HG03469 (cell line): ENCODE data around the gene ST8SIA6.
"Not testable (repeated sequence)": the region's sequence is repeated elsewhere in the genome, so short reads cannot be mapped to it uniquely, and the experiment has no call there.

Experiments
- ATAC-seq: cut with Tn5 transposase; IDR thresholded peaks from one replicate; pipeline ENCODE4 v1.9.1; 2021; ENCODE audit warnings: mild to moderate bottlenecking, moderate library complexity, moderate number of reproducible peaks; ENCODE audit not compliant: unreplicated experiment

ST8SIA6 gene

DNA sequence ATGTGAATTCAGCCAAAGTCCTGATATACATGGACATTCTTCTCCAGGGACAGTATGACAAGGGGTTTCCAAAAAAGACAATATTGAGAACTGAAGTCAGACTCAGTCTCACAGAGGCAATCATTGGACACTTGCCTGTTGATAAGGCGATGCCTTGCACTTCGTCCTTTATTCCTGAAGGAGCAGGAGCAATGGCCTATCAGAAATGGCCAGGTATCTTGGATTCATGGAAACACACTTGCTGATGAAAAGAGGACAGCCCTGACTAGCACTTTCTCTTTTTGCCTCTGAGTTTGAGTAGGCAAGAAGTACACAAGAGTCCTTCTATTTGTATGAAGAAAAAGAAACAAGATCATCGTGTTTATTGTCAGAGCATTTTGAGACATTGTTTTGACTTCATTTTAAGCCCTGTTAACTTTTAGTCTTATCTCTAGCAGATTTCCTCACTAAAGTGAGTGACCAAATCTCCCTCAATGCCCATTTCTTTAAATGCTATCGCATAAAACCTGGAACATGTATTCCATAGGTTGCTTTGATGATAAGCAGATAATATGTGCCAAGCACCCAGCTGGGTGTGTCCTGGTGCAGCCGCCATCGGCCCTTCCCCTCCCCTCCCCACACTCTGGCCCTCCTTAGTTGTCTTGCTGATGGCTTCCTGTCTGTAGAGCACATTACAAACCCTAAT is 26.6 kb downstream of the ST8SIA6 start:
- ATAC-seq = no peak

DNA sequence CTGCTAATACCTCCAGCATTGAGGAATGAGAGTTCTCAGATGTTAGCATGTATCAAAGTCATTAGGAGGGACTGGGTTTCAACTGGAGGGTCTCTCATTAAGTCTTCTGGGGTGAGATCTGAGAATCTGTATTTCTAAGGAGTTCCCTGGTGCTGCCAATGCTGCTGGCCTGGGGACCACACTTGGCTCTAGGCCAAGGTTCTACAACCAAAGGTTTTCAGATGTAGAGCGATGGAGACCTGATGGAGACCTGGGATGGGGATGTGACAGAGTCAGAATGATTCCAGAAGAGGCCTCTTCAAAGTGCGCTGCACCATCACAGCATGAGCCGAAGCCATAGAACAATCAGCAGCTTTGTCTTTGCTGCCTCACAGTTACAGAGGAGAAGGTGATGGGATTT is 27.2 kb downstream of the ST8SIA6 start:
- no peak for ATAC-seq

DNA sequence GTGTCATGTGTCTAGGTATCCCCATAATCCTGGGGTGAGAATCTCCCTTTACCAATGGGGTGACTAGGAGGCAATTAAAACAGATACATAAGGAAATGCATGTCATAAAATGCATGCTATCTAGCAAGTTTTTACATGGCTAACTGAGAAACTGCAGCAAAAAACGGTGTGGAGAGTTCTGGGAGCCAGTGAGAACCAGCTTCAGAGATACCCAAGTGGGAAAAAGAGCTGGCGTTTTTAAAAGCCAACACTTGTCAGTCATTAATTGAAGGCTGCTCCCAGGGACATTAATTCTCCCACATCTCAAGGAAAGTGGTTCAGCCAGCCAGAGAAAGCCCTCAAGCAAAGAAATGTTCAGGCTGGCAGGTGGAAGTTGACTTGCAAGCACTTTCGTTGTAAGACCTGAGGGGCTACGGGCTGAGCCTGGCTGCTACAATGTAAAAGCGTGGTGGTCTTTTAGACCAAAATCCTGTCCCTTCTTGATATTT is 28.1 kb downstream of the ST8SIA6 start:
- no peak for ATAC-seq

DNA sequence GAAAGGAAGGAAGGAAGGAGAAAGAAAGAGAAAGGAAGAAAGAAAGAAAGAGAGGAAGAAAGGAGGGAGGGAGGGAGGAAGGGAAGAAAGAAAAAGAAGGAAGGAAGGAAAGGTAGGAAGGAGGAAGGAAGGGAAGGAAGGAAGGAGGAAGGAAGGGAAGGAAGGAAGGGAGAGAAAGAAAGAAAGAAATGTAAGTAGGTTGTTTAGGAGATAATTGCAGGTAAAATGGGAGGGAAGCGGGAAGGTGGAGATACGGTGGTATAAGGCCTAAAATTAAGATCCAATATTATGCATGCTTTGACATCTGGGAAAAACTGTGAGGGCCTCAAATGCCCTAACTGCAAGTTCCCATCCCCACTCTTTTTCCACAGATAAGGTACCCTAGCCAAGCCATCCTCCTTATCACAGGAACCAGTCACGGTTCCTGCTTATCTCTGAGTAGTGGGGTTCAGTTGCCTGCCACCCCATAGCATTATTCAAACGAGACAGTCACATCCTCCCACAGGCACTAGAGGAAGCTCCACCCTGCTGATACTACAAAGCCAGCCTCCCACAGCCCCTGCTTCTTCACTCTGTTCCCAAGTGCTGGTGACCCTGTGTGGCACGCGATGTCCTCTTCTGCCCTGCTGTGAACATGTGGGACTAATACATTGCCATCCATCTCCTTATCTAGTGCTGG is 28.7 kb downstream of the ST8SIA6 start:
- no peak for ATAC-seq

DNA sequence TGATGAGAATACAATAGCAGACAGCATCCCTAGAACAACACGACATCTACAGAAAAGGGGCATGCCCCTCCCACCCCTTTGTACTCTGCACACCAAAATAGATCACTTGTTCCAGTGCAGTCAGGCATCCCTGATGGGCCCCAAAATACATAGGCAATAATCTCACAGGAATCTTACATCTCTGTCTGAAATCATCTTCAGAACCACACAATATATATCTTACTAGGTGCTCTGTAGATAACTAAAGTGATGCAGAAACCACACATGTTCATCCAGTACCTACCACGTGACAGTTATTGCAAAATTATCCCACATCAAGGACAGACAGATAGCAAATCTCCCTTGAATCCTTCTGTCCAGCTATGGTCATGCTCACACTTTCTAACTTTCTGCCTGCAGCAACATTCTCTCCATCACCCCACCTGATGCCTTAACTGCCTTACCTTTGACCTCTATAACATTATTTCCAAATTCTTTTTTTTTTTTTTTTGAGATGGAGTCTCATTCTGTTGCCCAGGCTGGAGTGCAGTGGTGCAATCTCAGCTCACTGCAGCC is 30.7 kb downstream of the ST8SIA6 start:
- no peak for ATAC-seq

DNA sequence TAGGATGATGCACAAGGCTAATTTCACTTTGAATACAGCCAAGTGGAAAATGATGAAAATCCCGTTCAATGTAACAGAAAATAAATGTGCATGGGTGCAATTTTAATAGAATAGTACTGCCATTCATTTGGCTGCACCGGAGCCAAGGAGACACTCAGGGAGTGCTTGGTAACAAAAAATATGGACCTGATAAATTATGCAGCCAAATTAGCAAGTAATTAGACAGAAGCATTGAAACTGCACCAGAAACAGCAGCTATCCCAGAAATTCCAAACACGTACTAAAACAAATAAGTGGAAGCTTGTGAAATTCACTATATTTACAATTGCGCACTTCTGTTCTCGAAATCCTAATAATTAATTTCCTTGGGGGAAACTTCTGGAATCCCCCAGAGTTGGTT is 31.5 kb downstream of the ST8SIA6 start:
- no peak for ATAC-seq

DNA sequence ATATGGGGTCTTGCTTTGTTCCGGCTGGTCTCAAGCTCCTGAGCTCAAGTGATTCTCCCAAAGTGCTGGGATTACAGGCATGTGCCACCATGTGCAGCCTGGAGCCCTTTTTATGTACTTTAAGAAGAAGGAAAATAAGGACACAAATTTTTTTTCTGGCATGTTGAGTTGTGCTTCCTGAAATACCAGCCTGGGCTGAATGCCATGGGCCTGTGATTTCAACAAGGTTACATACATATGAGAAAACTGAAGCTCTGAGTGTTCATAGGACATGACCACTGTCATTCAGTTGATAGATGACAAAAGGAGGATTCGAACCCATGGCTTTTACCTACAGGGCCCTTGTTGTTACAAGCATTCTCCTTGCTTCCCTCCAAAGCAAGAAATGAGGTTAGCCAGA is 36.1 kb downstream of the ST8SIA6 start:
- ATAC-seq = no peak

DNA sequence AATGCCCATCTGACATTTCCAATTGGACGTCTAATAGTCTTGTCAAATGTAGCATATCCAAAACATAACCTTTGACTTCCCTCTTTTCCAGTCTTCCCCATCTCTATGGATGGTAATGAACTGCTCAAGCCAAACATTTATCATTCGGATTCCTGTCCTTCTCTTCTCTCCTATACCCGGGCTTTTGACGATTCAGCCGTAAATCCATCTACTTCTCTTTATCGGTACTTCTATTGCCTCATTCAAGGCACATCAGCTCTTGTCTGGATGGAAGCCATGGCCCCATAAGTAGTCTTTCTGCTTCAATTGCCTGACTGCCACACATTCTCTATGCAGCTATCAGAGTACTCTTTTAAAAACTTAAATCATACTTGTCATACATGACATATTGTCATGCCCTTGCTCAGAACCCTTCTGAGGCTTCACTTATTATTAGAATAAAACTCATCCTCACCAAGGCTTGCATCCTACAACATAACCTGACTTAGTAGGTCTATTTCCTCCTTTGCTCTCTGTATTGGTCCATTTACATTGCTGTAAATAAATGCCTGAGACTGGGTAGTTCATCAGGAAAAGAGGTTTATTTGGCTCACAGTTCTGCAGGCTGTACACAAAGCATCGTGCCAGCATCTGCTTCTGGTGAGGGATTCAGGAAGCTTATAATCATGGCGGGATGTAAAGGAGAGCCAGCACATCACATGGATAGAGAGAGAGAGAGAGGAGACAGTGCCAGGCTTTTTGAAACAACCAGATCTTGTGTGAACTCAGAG is 37.8 kb downstream of the ST8SIA6 start:
- no peak for ATAC-seq

DNA sequence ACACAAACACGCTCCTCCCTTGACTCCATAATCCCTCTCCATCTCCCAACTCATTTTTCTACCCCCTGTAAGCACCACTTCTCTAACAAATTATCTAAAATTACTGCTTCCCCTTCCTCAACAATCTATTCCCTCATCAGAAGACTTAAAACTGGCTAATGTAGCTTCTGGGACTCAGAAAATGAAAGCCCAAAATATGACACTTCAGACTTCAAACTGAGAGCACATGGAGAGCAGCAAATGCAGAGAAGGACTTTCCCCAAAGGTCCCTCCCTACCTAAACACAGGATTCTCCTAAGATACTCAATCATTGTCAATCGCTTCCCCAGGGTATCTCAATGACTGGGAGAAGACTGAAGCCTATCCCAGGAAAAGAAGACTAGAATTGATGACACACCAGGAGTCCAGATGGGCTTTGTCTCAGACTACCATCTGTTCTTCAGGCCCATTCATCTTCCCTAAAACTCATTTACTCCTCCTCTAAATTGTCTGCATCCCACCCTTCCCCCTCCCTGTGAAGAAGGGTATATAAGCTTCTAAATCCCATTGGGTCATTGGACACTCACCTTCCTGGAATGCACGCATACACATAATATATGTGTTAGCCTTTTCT is 39.2 kb downstream of the ST8SIA6 start:
- no peak for ATAC-seq

DNA sequence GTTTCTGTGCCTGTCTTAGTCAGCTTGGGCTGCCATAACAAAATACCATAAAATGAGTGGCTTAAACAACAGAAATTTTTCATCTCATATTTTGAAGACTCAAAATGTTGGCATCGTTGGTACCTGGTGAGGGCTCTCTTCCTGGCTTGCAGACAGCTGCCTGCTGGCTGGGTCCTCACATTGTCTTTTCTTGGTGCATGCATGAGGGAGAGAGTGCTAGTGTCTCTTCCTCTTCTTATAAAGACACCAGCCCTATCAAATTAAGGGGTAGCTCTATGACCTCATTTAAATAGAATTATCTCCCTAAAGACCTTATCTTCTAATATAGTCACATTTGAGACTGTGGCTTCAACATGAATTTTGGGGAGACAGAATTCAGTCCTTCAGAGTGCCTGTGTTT is 39.9 kb downstream of the ST8SIA6 start:
- ATAC-seq = no peak

DNA sequence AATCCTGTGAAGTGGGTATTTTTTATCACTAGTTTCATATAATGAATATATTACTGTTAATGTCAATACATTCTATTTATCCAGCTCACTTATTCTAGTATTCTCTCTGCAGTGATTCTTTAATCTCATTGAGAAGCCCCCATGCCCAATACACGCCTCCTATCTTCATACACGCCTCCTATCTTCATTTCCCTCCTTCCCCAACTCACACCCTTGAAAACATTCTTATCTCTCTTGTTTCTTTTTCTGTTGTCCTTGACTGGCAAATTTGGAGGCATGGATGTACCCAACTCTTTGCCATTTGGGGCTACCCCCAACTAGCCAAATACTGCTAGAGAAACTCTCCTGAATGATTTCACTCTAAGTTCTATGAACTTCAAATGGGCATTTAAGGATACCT is 40.5 kb downstream of the ST8SIA6 start:
- ATAC-seq = no peak

DNA sequence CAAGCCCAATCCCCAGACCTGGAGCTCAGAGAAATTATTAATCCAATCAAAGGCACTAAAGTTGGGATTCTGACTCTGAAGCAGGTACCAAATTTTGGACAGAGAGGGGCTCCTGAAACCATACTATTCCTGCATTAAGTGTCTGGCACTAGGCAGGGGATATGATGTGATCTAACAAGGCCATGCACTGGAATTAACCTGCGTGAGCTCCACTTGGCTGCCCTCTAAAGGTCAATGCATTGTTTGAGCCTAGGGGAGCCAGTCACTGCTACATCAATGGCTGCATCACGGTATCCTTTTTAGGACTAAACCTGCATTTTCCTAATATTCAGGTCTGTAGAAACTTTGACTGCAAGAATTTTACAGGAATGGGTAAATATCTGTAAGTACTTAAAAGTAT is 42.1 kb downstream of the ST8SIA6 start:
- no peak for ATAC-seq

DNA sequence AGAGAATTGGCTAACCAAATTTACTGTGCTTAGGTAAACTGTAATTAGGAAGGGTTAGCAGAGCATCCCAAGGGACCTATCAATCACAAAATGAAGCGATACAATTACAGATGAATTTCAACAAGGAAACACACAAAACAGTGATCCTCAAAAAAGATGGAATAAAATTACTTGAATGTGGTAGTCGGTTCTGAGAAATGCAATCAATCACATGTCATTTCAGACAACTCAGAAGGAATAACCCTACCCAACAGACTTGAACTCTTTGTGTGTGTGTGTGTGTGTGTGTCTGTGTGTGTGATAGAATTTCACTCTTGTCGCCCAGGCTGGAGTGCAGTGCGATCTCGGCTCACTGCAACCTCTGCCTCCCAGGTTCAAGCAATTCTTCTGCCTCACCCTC is 43.5 kb downstream of the ST8SIA6 start:
- ATAC-seq = no peak

DNA sequence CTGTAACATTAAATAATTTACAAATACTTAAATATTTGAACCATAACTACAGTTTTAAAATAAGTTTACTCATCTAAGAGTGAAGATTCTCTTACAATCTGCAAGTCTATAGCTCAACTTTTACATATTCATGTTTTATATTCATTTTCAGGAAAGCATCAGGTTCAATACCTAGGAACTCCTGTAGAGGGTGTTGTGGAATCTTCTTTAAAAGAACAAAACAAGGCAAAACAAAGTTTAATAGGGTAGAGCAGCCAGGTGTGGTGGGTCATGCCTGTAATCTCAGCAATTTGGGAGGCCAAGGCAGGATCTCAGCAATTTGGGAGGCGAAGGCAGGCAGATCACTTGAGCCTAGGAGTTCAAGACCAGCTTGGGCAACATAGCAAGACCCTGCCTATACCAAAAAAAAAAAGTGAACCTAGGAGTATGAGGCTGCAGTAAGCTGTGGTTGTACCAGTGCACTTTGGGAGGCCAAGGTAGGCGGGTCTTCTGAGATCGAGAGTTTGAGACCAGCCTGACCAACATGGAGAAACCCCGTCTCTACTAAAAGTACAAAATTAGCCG is 45.1 kb downstream of the ST8SIA6 start:
- no peak for ATAC-seq

DNA sequence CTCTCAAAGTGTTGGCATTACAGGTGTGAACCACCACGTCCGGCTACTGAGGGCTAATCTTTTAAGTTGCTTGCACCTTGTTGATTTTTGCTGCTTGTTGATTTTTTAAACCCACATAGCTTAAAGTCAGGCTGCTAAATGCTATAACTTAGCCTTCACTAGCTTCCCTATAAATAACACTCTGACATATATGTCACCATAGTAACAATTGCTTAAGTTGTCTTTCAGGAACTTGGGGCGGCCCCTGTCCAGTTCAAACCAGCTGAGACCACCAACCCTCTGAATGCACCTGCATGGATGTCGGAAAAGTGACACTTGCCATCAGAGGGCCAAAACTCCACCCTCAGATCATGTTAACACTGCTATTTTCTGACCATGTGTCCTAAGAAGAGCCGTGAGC is 47.3 kb downstream of the ST8SIA6 start:
- no peak for ATAC-seq

DNA sequence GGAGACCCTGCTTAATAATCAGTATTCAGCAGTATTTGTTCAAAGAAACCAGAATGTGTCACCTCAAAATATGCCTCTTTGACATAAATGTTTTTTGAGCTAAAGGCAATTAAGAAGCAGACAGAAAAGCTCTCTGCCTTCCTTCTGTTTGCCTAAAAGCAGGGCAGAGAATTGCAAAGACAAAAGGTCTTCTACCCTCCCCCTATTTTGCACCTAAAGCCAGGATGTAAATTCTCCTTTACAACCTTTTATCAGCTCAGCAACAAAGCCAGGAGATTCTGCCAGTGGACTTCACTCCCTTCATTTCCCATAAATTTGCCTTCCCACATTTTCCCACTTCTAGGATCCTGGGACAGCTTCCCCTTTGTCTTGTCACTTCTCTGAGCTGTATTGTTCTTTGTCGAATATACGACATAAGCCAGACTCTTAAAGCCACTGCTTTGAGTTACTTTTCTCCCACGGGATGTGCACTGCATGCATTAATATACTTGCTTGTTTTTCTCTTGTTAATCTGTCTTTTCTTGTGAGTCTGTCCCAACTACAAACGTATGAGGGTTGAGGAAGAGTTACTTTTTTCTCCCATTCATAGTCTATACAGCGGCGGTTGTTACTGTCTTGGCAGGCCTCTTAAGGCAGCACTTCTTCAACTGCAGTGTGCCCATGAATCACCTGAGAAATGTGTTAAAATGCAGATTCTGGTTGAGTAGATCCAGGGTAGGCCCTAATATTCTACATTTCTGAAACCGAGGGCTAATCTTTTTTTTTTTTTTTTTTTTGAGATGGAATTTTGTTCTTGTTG is 48.2 kb downstream of the ST8SIA6 start:
- no peak for ATAC-seq

DNA sequence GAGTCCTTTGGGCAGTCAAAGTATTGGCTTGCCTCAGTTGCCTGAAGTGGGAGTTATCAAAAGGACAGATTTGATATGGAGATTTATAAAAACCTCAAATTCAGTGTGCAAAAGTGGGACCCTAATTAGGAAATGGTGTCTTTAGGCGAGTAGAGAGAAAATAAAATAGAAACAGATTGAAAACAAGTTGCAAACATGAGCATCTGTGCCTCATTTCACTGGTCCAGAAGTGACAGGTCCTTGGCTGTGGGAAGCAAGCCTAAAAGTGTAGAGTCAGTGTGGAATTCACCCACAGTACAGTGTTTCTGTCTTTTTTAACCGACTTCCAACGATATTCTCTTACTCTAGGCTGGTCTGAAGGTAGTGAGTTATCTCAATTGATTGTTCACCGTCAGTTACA is 51.2 kb downstream of the ST8SIA6 start:
- no peak for ATAC-seq

DNA sequence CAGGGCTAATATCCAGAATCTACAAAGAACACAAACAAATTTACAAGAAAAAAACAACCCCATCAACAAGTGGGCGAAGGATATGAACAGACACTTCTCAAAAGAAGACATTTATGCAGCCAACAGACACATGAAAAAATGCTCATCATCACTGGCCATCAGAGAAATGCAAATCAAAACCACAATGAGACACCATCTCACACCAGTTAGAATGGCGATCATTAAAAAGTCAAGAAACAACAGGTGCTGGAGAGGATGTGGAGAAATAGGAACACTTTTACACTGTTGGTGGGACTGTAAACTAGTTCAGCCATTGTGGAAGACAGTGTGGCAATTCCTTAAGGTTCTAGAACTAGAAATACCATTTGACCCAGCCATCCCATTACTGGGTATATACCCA is 52.4 kb downstream of the ST8SIA6 start:
- not testable (repeated sequence) for ATAC-seq

DNA sequence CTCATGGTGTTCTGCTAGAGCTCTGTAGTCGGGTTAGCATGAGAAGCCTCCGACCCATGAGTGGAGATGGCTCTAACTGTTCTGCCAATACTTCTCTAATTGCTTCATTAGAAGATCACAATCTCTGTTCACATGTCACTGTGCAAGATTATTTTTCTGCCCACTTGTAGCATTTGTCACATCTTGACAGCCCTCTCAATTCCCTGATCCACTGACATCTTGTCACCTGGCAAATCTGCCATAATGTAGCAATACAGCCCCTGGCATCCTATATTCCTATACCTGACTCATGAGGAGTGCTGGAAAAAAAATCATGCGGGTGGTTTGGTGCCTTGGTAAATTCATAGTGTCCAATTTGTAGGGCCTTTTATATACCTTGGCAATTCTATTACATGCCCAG is 58.4 kb downstream of the ST8SIA6 start:
- no peak for ATAC-seq

DNA sequence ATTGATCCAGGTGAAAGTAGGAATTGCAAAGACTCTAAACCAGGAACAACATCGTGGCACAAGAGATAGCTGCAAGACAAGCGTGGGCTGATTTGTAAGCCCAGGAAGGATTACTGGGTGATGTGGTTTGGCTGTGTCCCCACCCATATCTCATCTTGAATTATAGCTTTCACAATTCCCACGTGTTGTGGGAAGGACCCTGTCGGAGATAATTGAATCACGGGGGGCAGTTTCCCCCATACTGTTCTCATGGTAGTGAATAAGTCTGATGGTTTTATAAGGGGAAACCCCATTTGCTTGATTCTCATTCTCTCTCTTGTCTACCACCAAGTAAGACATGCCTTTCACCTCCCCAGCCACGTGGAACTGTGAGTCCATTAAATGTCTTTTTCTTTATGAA is 59.5 kb downstream of the ST8SIA6 start:
- no peak for ATAC-seq
